WTC11 (cell line): ENCODE results near the gene BRD4. TPM values are rescaled to one million over a fixed set of nuclear protein-coding genes. Genes with fewer than 3 reads are reported as not detected.

Experiments
- ATAC-seq: fragments of 200-7000 bp; cut with Tn5 transposase; 2 replicates; pipeline ENCODE4 v1.10.0; 2021; ENCODE audit warnings: mild to moderate bottlenecking, moderate library complexity
- CTCF ChIA-PET: fragments of 300-600 bp; sonication (Branson Sonifier 250); formaldehyde crosslinking; loops from one replicate; lab custom pipeline; 2021; ENCODE audit warnings: antibody characterized with exemption; lab: Charles Lee
- POLR2A ChIA-PET: fragments of 350-600 bp; sonication (Branson Sonifier 250); formaldehyde crosslinking; loops from one replicate; lab custom pipeline; 2021; ENCODE audit warnings: antibody characterized with exemption; lab: Charles Lee
- DNase-seq: peaks from one replicate; pipeline ENCODE4 v3.0.0; 2021; ENCODE audit warnings: low spot score
- H3K27ac Mint-ChIP-seq: 2 replicates; pipeline ENCODE4 v1.8.0; 2021; ENCODE audit warnings: mixed read lengths
- H3K27me3 Mint-ChIP-seq: 2 replicates; pipeline ENCODE4 v1.8.0; 2021; ENCODE audit warnings: low read depth, mild to moderate bottlenecking, moderate library complexity, mixed read lengths
- H3K36me3 Mint-ChIP-seq: 2 replicates; pipeline ENCODE4 v1.8.0; 2021; ENCODE audit warnings: mixed read lengths
- H3K4me1 Mint-ChIP-seq: 2 replicates; pipeline ENCODE4 v1.8.0; 2022; ENCODE audit warnings: mixed read lengths
- H3K4me3 Mint-ChIP-seq: 2 replicates; pipeline ENCODE4 v1.8.0; 2021; ENCODE audit warnings: mild to moderate bottlenecking, moderate library complexity, mixed read lengths
- H3K9me3 Mint-ChIP-seq: 2 replicates; pipeline ENCODE4 v1.8.0; 2021; ENCODE audit warnings: mixed read lengths
- CBFB ChIP-seq: sonication (generic); formaldehyde crosslinking; IDR thresholded peaks from 2 replicates; pipeline ENCODE4 v1.8.1; 2022; ENCODE audit warnings: mild to moderate bottlenecking, low read depth, missing genetic modification reagents
- ETV6 ChIP-seq: sonication (generic); formaldehyde crosslinking; IDR thresholded peaks from 2 replicates; pipeline ENCODE4 v1.8.1; 2022; ENCODE audit warnings: mild to moderate bottlenecking, missing genetic modification reagents
- FOXJ3 ChIP-seq: sonication (generic); formaldehyde crosslinking; IDR thresholded peaks from 2 replicates; pipeline ENCODE4 v1.9.0; 2021; ENCODE audit warnings: missing genetic modification reagents, mild to moderate bottlenecking, borderline replicate concordance
- GTF2I ChIP-seq: fragments of 250-450 bp; sonication (Bioruptor Pico); conservative IDR thresholded peaks from 2 replicates; pipeline ENCODE4 v1.4.0; 2021; ENCODE audit warnings: mild to moderate bottlenecking
- HMGA2 ChIP-seq: fragments of 250-450 bp; sonication (Bioruptor Pico); IDR thresholded peaks from 2 replicates; pipeline ENCODE4 v1.4.0; 2021; ENCODE audit warnings: mild to moderate bottlenecking, moderate library complexity
- IRF2 ChIP-seq: sonication (generic); formaldehyde crosslinking; IDR thresholded peaks from 2 replicates; pipeline ENCODE4 v1.8.0; 2022; ENCODE audit warnings: low read depth, missing genetic modification reagents, borderline replicate concordance
- MYBL2 ChIP-seq: sonication (generic); formaldehyde crosslinking; IDR thresholded peaks from 2 replicates; pipeline ENCODE4 v1.8.1; 2023; ENCODE audit warnings: mild to moderate bottlenecking, moderate library complexity, missing genetic modification reagents
- NFYB ChIP-seq: sonication (generic); formaldehyde crosslinking; conservative IDR thresholded peaks from 2 replicates; pipeline ENCODE4 v1.8.0; 2022; ENCODE audit warnings: low read depth, missing genetic modification reagents
- NR1H2 ChIP-seq: sonication (generic); formaldehyde crosslinking; IDR thresholded peaks from 2 replicates; pipeline ENCODE4 v1.9.0; 2021; ENCODE audit warnings: mild to moderate bottlenecking, moderate library complexity, missing genetic modification reagents
- PRRX2 ChIP-seq: fragments of 250-450 bp; sonication (Bioruptor Pico); IDR thresholded peaks from 2 replicates; pipeline ENCODE4 v1.8.0; 2021; ENCODE audit warnings: mild to moderate bottlenecking
- RELA ChIP-seq: sonication (generic); formaldehyde crosslinking; IDR thresholded peaks from 2 replicates; pipeline ENCODE4 v1.8.1; 2022; ENCODE audit warnings: missing genetic modification reagents, mild to moderate bottlenecking, borderline replicate concordance
- SOX15 ChIP-seq: fragments of 250-450 bp; sonication (Bioruptor Pico); IDR thresholded peaks from 2 replicates; pipeline ENCODE4 v1.9.0; 2021; ENCODE audit warnings: mild to moderate bottlenecking
- SP1 ChIP-seq: sonication (generic); formaldehyde crosslinking; conservative IDR thresholded peaks from 2 replicates; pipeline ENCODE4 v1.8.1; 2022; ENCODE audit warnings: missing genetic modification reagents
- STAT6 ChIP-seq: sonication (generic); formaldehyde crosslinking; conservative IDR thresholded peaks from 2 replicates; pipeline ENCODE4 v1.8.1; 2023; ENCODE audit warnings: mild to moderate bottlenecking, low read depth, missing genetic modification reagents, moderate library complexity
- TEAD1 ChIP-seq: sonication (generic); formaldehyde crosslinking; IDR thresholded peaks from 2 replicates; pipeline ENCODE4 v1.8.0; 2022; ENCODE audit warnings: mild to moderate bottlenecking, missing genetic modification reagents
- TP53 ChIP-seq: sonication (generic); formaldehyde crosslinking; IDR thresholded peaks from 2 replicates; pipeline ENCODE4 v1.8.1; 2023; ENCODE audit warnings: mild to moderate bottlenecking, missing genetic modification reagents
- USF2 ChIP-seq: sonication (generic); formaldehyde crosslinking; IDR thresholded peaks from 2 replicates; pipeline ENCODE4 v1.8.1; 2023; ENCODE audit warnings: mild to moderate bottlenecking, missing genetic modification reagents, moderate library complexity
- ZNF121 ChIP-seq: sonication (generic); formaldehyde crosslinking; IDR thresholded peaks from 2 replicates; pipeline ENCODE4 v1.8.0; 2023; ENCODE audit warnings: missing genetic modification reagents
- ZNF138 ChIP-seq: sonication (generic); formaldehyde crosslinking; conservative IDR thresholded peaks from 2 replicates; pipeline ENCODE4 v1.8.1; 2022; ENCODE audit warnings: mild to moderate bottlenecking, moderate library complexity, missing genetic modification reagents
- ZNF263 ChIP-seq: sonication (generic); formaldehyde crosslinking; IDR thresholded peaks from 2 replicates; pipeline ENCODE4 v1.8.1; 2022; ENCODE audit warnings: low read depth, mild to moderate bottlenecking, moderate library complexity, missing genetic modification reagents
- ZNF423 ChIP-seq: fragments of 250-450 bp; sonication (Bioruptor Pico); IDR thresholded peaks from 2 replicates; pipeline ENCODE4 v2.1.2; 2022; ENCODE audit warnings: mild to moderate bottlenecking, moderate library complexity
- ZNF512 ChIP-seq: sonication (generic); formaldehyde crosslinking; IDR thresholded peaks from 2 replicates; pipeline ENCODE4 v1.8.1; 2022; ENCODE audit warnings: missing genetic modification reagents, borderline replicate concordance
- total RNA-seq: library from RNA; stranded (reverse); gene quantifications from 3 replicates; pipeline ENCODE4 v1.2.3, GENCODE V29; 2021
- TF ChIP-seq, protein P1 (sequence below): sonication (generic); formaldehyde crosslinking; IDR thresholded peaks from 2 replicates; pipeline ENCODE4 v1.8.0; 2022; ENCODE audit warnings: mild to moderate bottlenecking, missing genetic modification reagents
- TF ChIP-seq, protein P2 (sequence below): fragments of 250-450 bp; sonication (Bioruptor Pico); conservative IDR thresholded peaks from 2 replicates; pipeline ENCODE4 v1.9.0; 2021; ENCODE audit warnings: mild to moderate bottlenecking
- TF ChIP-seq, protein P3 (sequence below): sonication (generic); formaldehyde crosslinking; IDR thresholded peaks from 2 replicates; pipeline ENCODE4 v1.8.1; 2023; ENCODE audit warnings: mild to moderate bottlenecking, missing genetic modification reagents, moderate library complexity

The BRD4 gene
- total RNA-seq, 1 experiment from 2014 or later: 128 TPM

- TF ChIP-seq STAT6 (CRISPR knock-in tag) (no peak), IRF2 (CRISPR knock-in tag) (no peak), TEAD1 (CRISPR knock-in tag) (no peak), ZNF121 (CRISPR knock-in tag) (no peak), FOXJ3 (CRISPR knock-in tag) (no peak), GTF2I (CRISPR knock-in tag) (no peak), PRRX2 (CRISPR knock-in tag) (no peak)
- TF ChIP-seq, protein P1, sequence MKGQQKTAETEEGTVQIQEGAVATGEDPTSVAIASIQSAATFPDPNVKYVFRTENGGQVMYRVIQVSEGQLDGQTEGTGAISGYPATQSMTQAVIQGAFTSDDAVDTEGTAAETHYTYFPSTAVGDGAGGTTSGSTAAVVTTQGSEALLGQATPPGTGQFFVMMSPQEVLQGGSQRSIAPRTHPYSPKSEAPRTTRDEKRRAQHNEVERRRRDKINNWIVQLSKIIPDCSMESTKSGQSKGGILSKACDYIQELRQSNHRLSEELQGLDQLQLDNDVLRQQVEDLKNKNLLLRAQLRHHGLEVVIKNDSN (CRISPR knock-in tag): no peak
- TF ChIP-seq, protein P2, sequence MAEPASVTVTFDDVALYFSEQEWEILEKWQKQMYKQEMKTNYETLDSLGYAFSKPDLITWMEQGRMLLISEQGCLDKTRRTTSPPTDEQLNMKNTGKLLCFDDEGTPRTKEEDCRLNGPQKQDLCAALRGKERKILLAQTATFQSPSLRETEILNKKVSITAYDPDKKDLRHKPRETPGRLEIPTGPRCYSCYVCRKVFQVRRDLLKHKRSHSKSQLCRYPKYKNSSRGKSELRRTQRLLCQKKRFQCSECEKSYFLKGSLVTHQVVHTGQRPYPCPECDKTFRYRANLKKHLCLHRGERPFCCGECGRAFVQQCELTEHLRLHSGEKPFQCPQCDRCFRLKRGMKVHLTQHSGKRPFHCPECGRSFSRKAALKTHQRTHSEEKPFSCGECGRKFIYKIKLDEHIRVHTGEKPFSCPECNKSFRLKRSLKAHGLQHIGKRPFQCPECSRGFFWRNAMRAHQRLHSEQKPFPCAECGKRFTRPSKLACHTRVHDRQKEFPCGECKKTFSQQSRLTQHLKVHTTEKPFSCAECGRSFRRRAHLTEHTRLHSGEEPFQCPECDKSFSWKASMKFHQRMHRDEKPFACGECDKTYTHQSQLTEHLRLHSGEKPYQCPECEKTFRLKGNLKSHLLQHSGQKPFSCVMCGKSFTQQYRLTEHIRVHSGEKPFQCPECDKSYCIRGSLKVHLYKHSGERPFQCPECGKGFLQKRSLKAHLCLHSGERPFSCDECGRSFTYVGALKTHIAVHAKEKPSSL (CRISPR knock-in tag): no peak
These were observed 88.1 kb downstream of the BRD4 start (continued) for GRCh38 chr19:15244106-15244803.

DNA sequence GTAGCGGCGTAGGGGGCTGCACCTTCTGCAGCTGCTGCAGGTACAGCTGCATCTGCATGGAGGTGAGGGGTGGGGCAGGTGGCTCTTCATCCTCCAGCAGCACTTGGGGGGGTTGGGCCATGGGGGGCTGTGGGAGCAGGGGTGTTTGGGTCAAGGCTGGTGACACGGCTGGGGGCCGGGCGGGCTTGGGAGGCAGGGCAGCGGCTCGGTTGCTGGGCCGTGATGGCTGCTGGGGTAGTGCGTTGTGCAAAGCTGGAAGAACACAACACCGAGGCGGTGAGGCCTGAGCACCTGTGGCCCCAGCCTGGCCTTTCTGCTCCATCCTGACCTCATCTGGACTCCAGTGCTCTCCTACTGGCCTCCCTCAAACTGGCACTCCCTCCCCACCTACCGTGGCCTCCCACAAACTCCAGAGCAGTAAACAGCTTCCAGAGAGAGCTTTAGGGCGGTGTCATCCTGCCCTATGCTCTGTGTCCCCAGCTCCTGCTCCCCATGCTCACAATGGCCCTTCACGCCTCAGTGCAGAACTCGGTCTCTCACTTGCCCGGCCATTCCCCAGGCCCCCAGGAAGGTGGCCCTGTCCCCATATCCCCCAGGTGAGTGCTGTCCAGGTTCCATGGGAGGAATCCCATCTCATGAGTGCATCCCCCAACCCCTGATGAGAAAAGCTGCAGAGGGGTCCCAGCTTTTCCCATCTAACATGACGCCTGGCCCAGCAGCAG lies 88.9 kb downstream of the BRD4 start:
- DNase-seq: no peak
- ChIA-PET CTCF (interaction anchor here (1.1 to 6.9 kb wide), 3 partner anchors 9 to 82 kb away, joined by 3 to 54 read pairs (median 4); no protein-coding TSS in a partner anchor), POLR2A (interaction anchor here (0.6 to 1.1 kb wide), 2 partner anchors 48 to 136 kb away, joined by 3 to 7 read pairs; partner anchors contain the start of gene AKAP8)
- Mint-ChIP-seq H3K36me3 (peaks cover 40% of the 10 kb centered on the region), H3K27me3 (no peaks in the 10 kb centered on the region), H3K9me3 (no peaks in the 10 kb centered on the region), H3K4me1 (no peaks in the 10 kb centered on the region), H3K4me3 (no peak overlapping the region)
- no peak for ATAC-seq
- no peak for TF ChIP-seq SP1 (CRISPR knock-in tag)
- TF ChIP-seq USF2 (CRISPR knock-in tag): no peak
- no peak for TF ChIP-seq ZNF512 (CRISPR knock-in tag)
- no peak for TF ChIP-seq IRF2 (CRISPR knock-in tag)
- TF ChIP-seq NR1H2 (CRISPR knock-in tag): no peak
- TF ChIP-seq MYBL2 (CRISPR knock-in tag): no peak
- TF ChIP-seq TP53 (CRISPR knock-in tag): no peak
- no peak for TF ChIP-seq RELA (CRISPR knock-in tag)
- TF ChIP-seq ZNF423 (CRISPR knock-in tag): no peak
- TF ChIP-seq ETV6 (CRISPR knock-in tag): no peak
- no peak for TF ChIP-seq TEAD1 (CRISPR knock-in tag)
- TF ChIP-seq ZNF263: no peak
- TF ChIP-seq, protein P3, sequence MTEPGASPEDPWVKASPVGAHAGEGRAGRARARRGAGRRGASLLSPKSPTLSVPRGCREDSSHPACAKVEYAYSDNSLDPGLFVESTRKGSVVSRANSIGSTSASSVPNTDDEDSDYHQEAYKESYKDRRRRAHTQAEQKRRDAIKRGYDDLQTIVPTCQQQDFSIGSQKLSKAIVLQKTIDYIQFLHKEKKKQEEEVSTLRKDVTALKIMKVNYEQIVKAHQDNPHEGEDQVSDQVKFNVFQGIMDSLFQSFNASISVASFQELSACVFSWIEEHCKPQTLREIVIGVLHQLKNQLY (CRISPR knock-in tag): no peak
- no peak for TF ChIP-seq NFYB (CRISPR knock-in tag)
- TF ChIP-seq ZNF138 (CRISPR knock-in tag): no peak
- TF ChIP-seq SOX15 (CRISPR knock-in tag): no peak
- TF ChIP-seq HMGA2 (CRISPR knock-in tag): no peak
- no peak for TF ChIP-seq CBFB (CRISPR knock-in tag)
- TF ChIP-seq, all 79 proteins: peak for 0
- no peak overlapping the region for H3K27ac Mint-ChIP-seq
